Measurements from ENCODE around the gene CCSER1. TPM values are rescaled to one million over a fixed set of nuclear protein-coding genes. Genes with fewer than 3 reads are reported as not detected.

The CCSER1 gene
- total RNA-seq, 1 donor from 2014 or later = 8.4 TPM

- Histone ChIP-seq H3K36me3 (no peaks in the 10 kb centered on the region), H3K27ac (no peak overlapping the region), H3K27me3 (ENCODE audit: low read depth) (no peaks in the 10 kb centered on the region), H3K4me1 (no peaks in the 10 kb centered on the region), H3K9me3 (no peaks in the 10 kb centered on the region), H3K4me3 (no peak overlapping the region)
- DNase-seq (no peak), ATAC-seq (no peak)
- intact Hi-C loops (cut with DNase I) = no loop called here
- no peak for TF ChIP-seq CTCF (IDR thresholded peaks at IDR 0.05)
Measured at GRCh38 chr4:90857081-90857820, 730.1 kb downstream of the CCSER1 start.

DNA sequence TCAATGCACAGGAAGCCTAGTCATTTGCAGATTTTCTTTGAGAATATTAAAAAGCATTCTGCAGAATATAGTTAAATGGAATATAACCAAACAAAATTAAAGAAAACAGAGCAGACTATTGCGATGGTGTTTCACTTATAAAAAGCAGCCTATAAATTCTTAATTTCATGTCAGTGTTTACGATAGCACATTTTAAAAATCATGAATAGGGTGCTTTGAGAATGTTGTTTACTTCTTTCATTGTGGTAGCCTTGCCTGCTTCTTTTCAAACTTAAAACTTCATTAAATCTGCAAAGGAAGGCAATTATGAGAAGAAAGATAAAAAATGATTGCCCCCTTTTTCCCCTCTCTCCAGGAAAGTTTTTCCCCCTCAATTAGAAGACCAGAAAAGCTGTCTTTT, 748.6 kb downstream of the CCSER1 start:
- no peak for TF ChIP-seq CTCF (IDR thresholded peaks at IDR 0.05)
- Histone ChIP-seq H3K4me3 (no peak overlapping the region), H3K27ac (no peak overlapping the region), H3K4me1 (no peaks in the 10 kb centered on the region), H3K27me3 (ENCODE audit: low read depth) (no peaks in the 10 kb centered on the region), H3K9me3 (no peaks in the 10 kb centered on the region), H3K36me3 (no peaks in the 10 kb centered on the region)
- intact Hi-C loops (cut with DNase I) = no loop called here
- no peak for ATAC-seq
- DNase-seq = no peak

- intact Hi-C loops (cut with DNase I) = no loop called here
- no peaks in the 10 kb centered on the region for H3K27me3 ChIP-seq (ENCODE audit: low read depth)
- H3K36me3 ChIP-seq = no peaks in the 10 kb centered on the region
- ATAC-seq = no peak
- no peaks in the 10 kb centered on the region for H3K4me1 ChIP-seq
- TF ChIP-seq CTCF (IDR thresholded peaks at IDR 0.05) = no peak
- no peak for DNase-seq
- H3K27ac ChIP-seq = no peak overlapping the region
- H3K9me3 ChIP-seq = no peaks in the 10 kb centered on the region
- H3K4me3 ChIP-seq = no peak overlapping the region
Measured at GRCh38 chr4:90876296-90876695, 749.1 kb downstream of the CCSER1 start.

DNA sequence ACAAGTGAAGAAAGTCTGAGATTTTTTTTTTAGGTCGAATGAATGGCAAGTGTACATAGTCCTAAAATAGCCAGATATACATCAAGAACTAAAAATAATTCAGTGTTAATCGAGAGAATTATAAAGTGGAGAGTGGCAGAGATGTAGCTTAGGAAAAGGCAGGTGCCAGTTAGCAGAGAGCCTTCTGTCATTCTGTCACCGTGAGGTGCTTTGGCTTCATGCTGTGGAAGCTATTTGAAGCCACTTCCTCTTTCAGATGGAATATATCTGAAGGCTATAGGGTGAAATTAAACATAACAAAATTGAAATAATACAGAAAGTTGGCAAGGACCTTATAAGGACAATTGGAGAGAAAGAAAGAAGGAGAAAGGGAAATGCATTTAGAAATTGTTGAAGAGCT, 756.3 kb downstream of the CCSER1 start:
- Histone ChIP-seq H3K9me3 (no peaks in the 10 kb centered on the region), H3K36me3 (no peaks in the 10 kb centered on the region), H3K4me1 (no peaks in the 10 kb centered on the region), H3K4me3 (no peak overlapping the region), H3K27ac (no peak overlapping the region), H3K27me3 (ENCODE audit: low read depth) (no peaks in the 10 kb centered on the region)
- ATAC-seq (no peak), DNase-seq (no peak)
- intact Hi-C loops (cut with DNase I) = no loop called here
- TF ChIP-seq CTCF (IDR thresholded peaks at IDR 0.05) = no peak

GRCh38 chr4:90888571-90888970, 761.4 kb downstream of the CCSER1 start:
- Histone ChIP-seq H3K27ac (no peak overlapping the region), H3K4me1 (no peaks in the 10 kb centered on the region)

More at GRCh38 chr4:90888571-90888970, 761.4 kb downstream of the CCSER1 start:
- no peak overlapping the region for H3K4me3 ChIP-seq
- intact Hi-C loops (cut with DNase I) = no loop called here
- no peaks in the 10 kb centered on the region for H3K36me3 ChIP-seq
- ATAC-seq = no peak
- DNase-seq = no peak
- no peaks in the 10 kb centered on the region for H3K9me3 ChIP-seq
- no peaks in the 10 kb centered on the region for H3K27me3 ChIP-seq (ENCODE audit: low read depth)
- no peak for TF ChIP-seq CTCF (IDR thresholded peaks at IDR 0.05)
